ENCODE data around the gene TAF1B. TPM values are rescaled to one million over a fixed set of nuclear protein-coding genes. Genes with fewer than 3 reads are reported as not detected.

TAF1B gene
- total RNA-seq, 1 experiment from 2014 or later: 29.9 TPM

GRCh38 chr2:9909106-9909505 lies 65.8 kb downstream of the TAF1B start:
- H3K4me1 ChIP-seq (ENCODE audit: insufficient read depth, low read length): no peaks in the 10 kb centered on the region
- H3K27ac Mint-ChIP-seq: peak overlapping the region in 1 of 3 experiments; percentile 48; a peak in 2 of 7 replicates
- no peak for DNase-seq
- TF ChIP-seq CTCF (conservative IDR thresholded peaks at IDR 0.05): no peak
- H2AK5ac ChIP-seq (ENCODE audit: insufficient read length, low read length): no peak overlapping the region
- no peak overlapping the region for H3K9ac ChIP-seq (ENCODE audit: extremely low read depth, insufficient read length, low read length)
- H4K91ac ChIP-seq (ENCODE audit: insufficient read length, low read depth, low read length): no peak overlapping the region
- no peak overlapping the region for H3T11ph ChIP-seq (ENCODE audit: low read length)
- H2AFZ ChIP-seq (ENCODE audit: low read length): no peak overlapping the region
- H3K36me3 Mint-ChIP-seq (ENCODE audit: insufficient read depth in 1 of 3, low read depth in 3 of 3): peaks cover 0 to 27% (median 19%) of the 10 kb centered on the region in 3 experiments; a peak in 5 of 7 replicates
- H3K27me3 ChIP-seq (ENCODE audit: insufficient read depth, low read length): no peaks in the 10 kb centered on the region
- H3K27me3 Mint-ChIP-seq (ENCODE audit: low read depth): no peaks in the 10 kb centered on the region
- no peaks in the 10 kb centered on the region for H3K9me3 Mint-ChIP-seq
- H3K27ac ChIP-seq (ENCODE audit: insufficient read length, low read depth, low read length): no peak overlapping the region
- 100% methylated on average over 2 of the region's 2 CpGs for WGBS (ENCODE audit: extremely low coverage, insufficient read length, low lambda C conversion rate)
- H3K14ac ChIP-seq (ENCODE audit: insufficient read depth, low read length): no peak overlapping the region
- no peak overlapping the region for H2BK5ac ChIP-seq (ENCODE audit: insufficient read length, low read length)
- no peaks in the 10 kb centered on the region for H3K9me3 ChIP-seq (ENCODE audit: control insufficient read depth, low read depth, low read length)
- H2BK120ac ChIP-seq (ENCODE audit: low read depth, low read length, poor library complexity, severe bottlenecking): no peak overlapping the region
- no peak overlapping the region for H3K4ac ChIP-seq (ENCODE audit: low read depth, low read length)
- H4K8ac ChIP-seq (replicated peaks; ENCODE audit: insufficient read length, low read depth, low read length): no peak overlapping the region
- no peak overlapping the region for H2BK12ac ChIP-seq (ENCODE audit: insufficient read length, low read depth, low read length)
- H3K4me1 Mint-ChIP-seq: no peaks in the 10 kb centered on the region
- no peak overlapping the region for H4K5ac ChIP-seq (ENCODE audit: insufficient read length, low read depth, low read length)
- H2BK20ac ChIP-seq (ENCODE audit: low read depth, low read length, poor library complexity, severe bottlenecking): no peak overlapping the region
- H3K23me2 ChIP-seq (ENCODE audit: insufficient read length, low read depth, low read length, poor library complexity, severe bottlenecking): no peaks in the 10 kb centered on the region
- H2BK15ac ChIP-seq (ENCODE audit: low read depth, low read length): no peak overlapping the region
- no peak overlapping the region for H3K18ac ChIP-seq (ENCODE audit: insufficient read length, low read depth, low read length)
- H3K79me1 ChIP-seq (ENCODE audit: insufficient read depth, low read depth, low read length, poor library complexity, severe bottlenecking): no peaks in the 10 kb centered on the region
- H3K79me2 ChIP-seq (ENCODE audit: insufficient read depth, low read length): no peaks in the 10 kb centered on the region
- no peaks in the 10 kb centered on the region for H4K20me1 ChIP-seq (ENCODE audit: control insufficient read depth, insufficient read depth, insufficient read length)
- H3K4me3 Mint-ChIP-seq: no peak overlapping the region
- H3K4me2 ChIP-seq (ENCODE audit: insufficient read depth, insufficient read length, low read length): no peak overlapping the region
- no peak overlapping the region for H3K56ac ChIP-seq (ENCODE audit: insufficient read length, low read depth, low read length)
- H3K23ac ChIP-seq (ENCODE audit: insufficient read length, low read depth, low read length): no peak overlapping the region
